Measurements from ENCODE around the gene TCEAL8. TPM values are rescaled to one million over a fixed set of nuclear protein-coding genes. Genes with fewer than 3 reads are reported as not detected.

Gene TCEAL8
- 26.2 to 36.2 TPM (median 30.4 TPM) in 5 replicates for total RNA-seq (2022; extraction: Qiagen RNA extraction)

GRCh38 chrX:103254921-103255493 lies at the start of gene TCEAL8:
TSS of gene TCEAL8 (minus strand) at chrX:103255155. CDS start at chrX:103253979, 1,176 bp downstream.

GRCh38 chrX:103276581-103277002 lies 21.6 kb upstream of the TCEAL8 start, which contains the start of gene TCEAL5:
TSS of gene TCEAL5 (minus strand) at chrX:103276750. CDS start at chrX:103274563, 2,187 bp downstream.

GRCh38 chrX:103214870-103215424 lies 40.0 kb downstream of the TCEAL8 start, which contains the start of gene BEX4:
TSS of gene BEX4 (plus strand) at chrX:103215108. CDS start at chrX:103216154, 1,046 bp downstream.

Other genes with a start within 250 kb of the TCEAL8 start
- gene BEX1, start 191.0 kb downstream of the TCEAL8 start, total RNA-seq (2022; extraction: Qiagen RNA extraction) = not detected in 5 replicates
- gene NXF3, start 162.0 kb downstream of the TCEAL8 start, total RNA-seq (2022; extraction: Qiagen RNA extraction) = 0.03 to 0.06 TPM (median 0.03 TPM) in 3 of 5 replicates, not detected in the others
- 1.9 to 2.7 TPM (median 2.5 TPM) in 5 replicates for gene BEX4, start 40.0 kb downstream of the TCEAL8 start, total RNA-seq (2022; extraction: Qiagen RNA extraction)
- gene TCEAL5, start 21.6 kb upstream of the TCEAL8 start, total RNA-seq (2022; extraction: Qiagen RNA extraction) = not detected in 5 replicates
- 8.7 to 11.6 TPM (median 10.6 TPM) in 5 replicates for gene BEX2, start 55.8 kb upstream of the TCEAL8 start, total RNA-seq (2022; extraction: Qiagen RNA extraction)
- not detected in 5 replicates for gene TCEAL7, start 75.1 kb upstream of the TCEAL8 start, total RNA-seq (2022; extraction: Qiagen RNA extraction)
- 88.1 to 146 TPM (median 97.0 TPM) in 5 replicates for gene TCEAL9, start 101.4 kb upstream of the TCEAL8 start, total RNA-seq (2022; extraction: Qiagen RNA extraction)
- gene BEX3, start 121.4 kb upstream of the TCEAL8 start, total RNA-seq (2022; extraction: Qiagen RNA extraction) = 239 to 261 TPM (median 251 TPM) in 5 replicates